ENCODE data around the gene GRHL1. TPM values are rescaled to one million over a fixed set of nuclear protein-coding genes. Genes with fewer than 3 reads are reported as not detected.

Gene GRHL1
- total and polyA plus RNA-seq, 7 experiments from 2014 or later, result 0.19 to 1.3 (median 0.48) TPM; not detected in 1

DNA sequence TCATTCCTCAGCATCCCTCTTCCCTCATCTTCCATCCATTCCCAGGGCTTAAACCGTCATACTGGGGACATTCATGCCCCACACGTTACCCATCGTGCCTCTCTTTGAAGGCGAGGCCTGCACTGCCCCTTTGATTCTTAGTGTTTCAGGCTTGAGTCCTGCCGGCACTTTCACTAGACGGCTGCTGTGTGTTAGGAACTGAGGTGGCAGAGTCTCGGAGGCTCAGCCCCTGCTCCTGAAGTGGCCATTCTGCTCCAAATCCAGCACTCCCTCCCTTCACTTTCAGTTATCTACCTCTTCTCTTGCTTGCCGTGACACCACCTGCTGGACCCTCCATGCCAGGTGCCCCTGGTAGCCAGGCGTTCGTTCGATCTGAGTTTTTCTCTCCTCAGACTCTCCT, 43.0 kb downstream of the GRHL1 start:
- no peak overlapping the region for H3K4me3 Mint-ChIP-seq
- intact Hi-C loops (cut with micrococcal nuclease), result no loop called here
- Histone ChIP-seq H3K36me3 (ENCODE audit: control insufficient read depth in 2 of 3, insufficient read depth in 3 of 3, low read length in 3 of 3) (no peaks in the 10 kb centered on the region), H3K4me3 (ENCODE audit: low read length) (no peak overlapping the region), H3K27ac (ENCODE audit: low read depth, low read length) (no peak overlapping the region), H3K9me3 (ENCODE audit: control insufficient read depth in 2 of 3, low read length in 3 of 3) (no peaks in the 10 kb centered on the region), H3K27me3 (ENCODE audit: control insufficient read depth in 2 of 2, insufficient read depth in 2 of 2, low read length in 2 of 2) (no peaks in the 10 kb centered on the region), H3K4me1 (ENCODE audit: control insufficient read depth in 2 of 2, insufficient read depth in 2 of 2, low read length in 2 of 2) (no peaks in the 10 kb centered on the region)
- H3K9me3 Mint-ChIP-seq, result no peaks in the 10 kb centered on the region
- ChIA-PET CTCF (interaction anchor here (0.5 to 2.6 kb wide), 2 partner anchors 10 to 113 kb away, joined by 3 to 8 read pairs; no protein-coding TSS in a partner anchor), POLR2A (no interaction called here)
- H3K36me3 Mint-ChIP-seq, result peaks cover 0 to 9% (median 0%) of the 10 kb centered on the region in 5 donors
- no peak for DNase-seq
- H3K27ac Mint-ChIP-seq, result peak overlapping the region in 1 of 9 donors; percentile 77
- peaks cover 0 to 6% (median 0%) of the 10 kb centered on the region in 5 donors for H3K27me3 Mint-ChIP-seq
- no peak for ATAC-seq
- H3K4me1 Mint-ChIP-seq, result no peaks in the 10 kb centered on the region

DNA sequence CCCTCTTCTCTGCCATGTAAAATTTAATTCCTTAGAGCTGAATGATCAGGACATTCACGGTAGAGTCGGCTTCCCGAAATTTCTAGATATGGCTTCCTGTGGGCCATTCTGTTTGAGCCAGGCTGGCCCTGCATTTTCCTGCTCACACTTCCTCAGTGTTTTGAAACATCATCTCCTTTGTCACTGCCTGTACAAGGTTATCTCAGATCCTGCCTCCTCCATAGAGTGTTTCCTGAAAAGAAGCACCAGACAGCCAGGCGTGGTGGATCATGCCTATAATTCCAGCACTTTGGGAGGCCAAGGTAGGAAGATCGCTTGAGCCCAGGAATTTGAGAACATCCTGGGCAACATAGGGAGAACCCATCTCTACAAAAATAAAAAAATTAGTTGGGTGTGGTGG, 43.6 kb downstream of the GRHL1 start:
- Mint-ChIP-seq H3K9me3 (no peaks in the 10 kb centered on the region), H3K27me3 (peaks cover 0 to 6% (median 0%) of the 10 kb centered on the region in 5 donors), H3K4me1 (no peaks in the 10 kb centered on the region), H3K36me3 (peaks cover 0 to 9% (median 0%) of the 10 kb centered on the region in 5 donors), H3K4me3 (no peak overlapping the region), H3K27ac (no peak overlapping the region)
- no peak overlapping the region for H3K27ac ChIP-seq (ENCODE audit: low read depth, low read length)
- ATAC-seq (no peak), DNase-seq (no peak)
- no peaks in the 10 kb centered on the region for H3K36me3 ChIP-seq (ENCODE audit: control insufficient read depth in 2 of 3, insufficient read depth in 3 of 3, low read length in 3 of 3)
- POLR2A ChIA-PET, result no interaction called here
- no peak overlapping the region for H3K4me3 ChIP-seq (ENCODE audit: low read length)
- no peaks in the 10 kb centered on the region for H3K9me3 ChIP-seq (ENCODE audit: control insufficient read depth in 2 of 3, low read length in 3 of 3)
- intact Hi-C loops (cut with micrococcal nuclease), result no loop called here
- H3K27me3 ChIP-seq (ENCODE audit: control insufficient read depth in 2 of 2, insufficient read depth in 2 of 2, low read length in 2 of 2), result no peaks in the 10 kb centered on the region
- CTCF ChIA-PET, result interaction anchor here (0.5 to 2.6 kb wide), 2 partner anchors 11 to 114 kb away, joined by 3 to 8 read pairs; no protein-coding TSS in a partner anchor
- H3K4me1 ChIP-seq (ENCODE audit: control insufficient read depth in 2 of 2, insufficient read depth in 2 of 2, low read length in 2 of 2), result no peaks in the 10 kb centered on the region

- intact Hi-C loops (cut with micrococcal nuclease), result no loop called here
- peak overlapping the region in 2 of 9 donors; percentile 63 to 67 for H3K27ac Mint-ChIP-seq
These were observed 44.8 kb downstream of the GRHL1 start for GRCh38 chr2:9996321-9996720.

GRCh38 chr2:9997936-9998335, 46.4 kb downstream of the GRHL1 start:
- Histone ChIP-seq H3K9me3 (ENCODE audit: control insufficient read depth in 2 of 3, low read length in 3 of 3) (no peaks in the 10 kb centered on the region), H3K36me3 (ENCODE audit: control insufficient read depth in 2 of 3, insufficient read depth in 3 of 3, low read length in 3 of 3) (no peaks in the 10 kb centered on the region), H3K27ac (ENCODE audit: low read depth, low read length) (no peak overlapping the region), H3K4me3 (ENCODE audit: low read length) (no peak overlapping the region), H3K4me1 (ENCODE audit: control insufficient read depth in 2 of 2, insufficient read depth in 2 of 2, low read length in 2 of 2) (no peaks in the 10 kb centered on the region), H3K27me3 (ENCODE audit: control insufficient read depth in 2 of 2, insufficient read depth in 2 of 2, low read length in 2 of 2) (no peaks in the 10 kb centered on the region)
- peaks cover 0 to 3% (median 0%) of the 10 kb centered on the region in 7 donors for H3K4me1 Mint-ChIP-seq
- intact Hi-C loops (cut with micrococcal nuclease), result no loop called here
- no peak overlapping the region for H3K4me3 Mint-ChIP-seq
- no peaks in the 10 kb centered on the region for H3K9me3 Mint-ChIP-seq
- H3K36me3 Mint-ChIP-seq, result peaks cover 0 to 3% (median 0%) of the 10 kb centered on the region in 5 donors
- ChIA-PET POLR2A (interaction anchor here (0.7 to 0.8 kb wide), 2 partner anchors 22 to 34 kb away, joined by 3 read pairs; no protein-coding TSS in a partner anchor), CTCF (no interaction called here)
- no peak for ATAC-seq
- DNase-seq, result no peak
- H3K27me3 Mint-ChIP-seq, result peaks cover 0 to 6% (median 0%) of the 10 kb centered on the region in 5 donors
- no peak overlapping the region for H3K27ac Mint-ChIP-seq

More at GRCh38 chr2:9996321-9996720, 44.8 kb downstream of the GRHL1 start:
- Histone ChIP-seq H3K36me3 (ENCODE audit: control insufficient read depth in 2 of 3, insufficient read depth in 3 of 3, low read length in 3 of 3) (no peaks in the 10 kb centered on the region), H3K27me3 (ENCODE audit: control insufficient read depth in 2 of 2, insufficient read depth in 2 of 2, low read length in 2 of 2) (no peaks in the 10 kb centered on the region), H3K27ac (ENCODE audit: low read depth, low read length) (no peak overlapping the region), H3K4me1 (ENCODE audit: control insufficient read depth in 2 of 2, insufficient read depth in 2 of 2, low read length in 2 of 2) (no peaks in the 10 kb centered on the region), H3K9me3 (ENCODE audit: control insufficient read depth in 2 of 3, low read length in 3 of 3) (no peaks in the 10 kb centered on the region), H3K4me3 (ENCODE audit: low read length) (no peak overlapping the region)
- Mint-ChIP-seq H3K27me3 (peaks cover 0 to 6% (median 0%) of the 10 kb centered on the region in 5 donors), H3K9me3 (no peaks in the 10 kb centered on the region), H3K36me3 (peaks cover 0 to 9% (median 0%) of the 10 kb centered on the region in 5 donors), H3K4me1 (no peaks in the 10 kb centered on the region), H3K4me3 (no peak overlapping the region)
- no peak for ATAC-seq
- ChIA-PET POLR2A (no interaction called here), CTCF (interaction anchor here (2.6 kb wide), 1 partner anchor 12 kb away, joined by 8 read pairs; no protein-coding TSS in a partner anchor)
- no peak for DNase-seq

DNA sequence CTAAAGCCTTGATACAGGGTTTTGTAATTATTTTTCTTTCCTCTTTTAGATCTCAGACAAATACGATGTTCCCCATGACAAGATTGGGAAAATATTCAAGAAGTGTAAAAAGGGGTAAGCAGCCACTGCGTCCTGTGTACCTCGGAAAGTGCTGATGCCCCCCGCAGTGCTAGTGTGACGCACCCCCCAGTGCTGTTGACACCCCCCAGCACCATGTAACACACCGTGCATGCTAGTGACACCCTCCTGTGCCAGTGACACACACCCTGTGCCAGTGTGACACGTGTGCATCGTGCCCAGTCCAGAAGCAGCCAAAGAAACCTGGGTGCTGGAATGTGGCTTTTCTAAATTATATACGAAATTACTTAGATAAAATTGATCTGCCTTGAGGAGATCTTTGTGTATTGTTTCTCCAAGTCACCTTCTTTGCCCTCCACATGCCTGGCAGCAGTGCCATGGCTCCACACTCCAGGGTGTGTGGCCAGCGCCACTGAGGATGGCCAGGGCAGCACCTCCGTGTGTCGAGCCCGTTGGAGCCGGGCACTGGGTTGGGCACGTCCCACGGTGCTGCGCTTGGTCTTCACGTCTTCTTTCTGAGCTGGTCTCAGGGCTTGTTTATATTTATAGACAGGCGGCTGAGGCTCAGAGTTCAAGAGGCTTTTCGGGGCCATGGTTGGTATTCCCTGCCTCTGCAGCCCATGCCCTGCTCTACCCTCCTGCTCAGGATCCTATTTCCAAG, 47.6 kb downstream of the GRHL1 start:
- no peak overlapping the region for H3K27ac Mint-ChIP-seq

DNA sequence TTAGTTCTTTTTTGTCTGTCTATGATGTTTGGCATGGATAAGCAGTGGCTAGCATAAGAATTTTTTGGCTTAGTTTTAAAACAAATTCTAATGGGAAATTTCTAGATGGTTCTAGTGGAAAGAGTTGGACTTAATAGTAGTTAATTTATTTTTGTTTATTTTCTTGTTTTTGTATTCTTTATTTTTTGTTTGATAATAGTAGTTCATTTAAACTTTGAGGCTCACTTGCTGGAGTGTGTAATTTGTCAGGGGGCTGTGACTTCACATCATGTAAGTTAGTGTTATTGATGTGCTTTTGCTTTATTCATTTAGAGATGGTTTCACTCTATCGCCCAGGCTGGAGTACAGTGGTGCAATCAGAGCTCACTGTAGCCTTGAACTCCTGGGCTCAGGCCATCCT, 48.2 kb downstream of the GRHL1 start:
- no peaks in the 10 kb centered on the region for H3K9me3 ChIP-seq (ENCODE audit: control insufficient read depth in 2 of 3, low read length in 3 of 3)
- H3K4me1 ChIP-seq (ENCODE audit: control insufficient read depth in 2 of 2, insufficient read depth in 2 of 2, low read length in 2 of 2), result no peaks in the 10 kb centered on the region
- H3K4me1 Mint-ChIP-seq, result peaks cover 0 to 3% (median 0%) of the 10 kb centered on the region in 7 donors
- H3K36me3 Mint-ChIP-seq, result peaks cover 0 to 1% (median 0%) of the 10 kb centered on the region in 5 donors
- no peak overlapping the region for H3K27ac ChIP-seq (ENCODE audit: low read depth, low read length)
- ATAC-seq (no peak), DNase-seq (no peak)
- no peaks in the 10 kb centered on the region for H3K9me3 Mint-ChIP-seq
- H3K4me3 ChIP-seq (ENCODE audit: low read length), result no peak overlapping the region
- intact Hi-C loops (cut with micrococcal nuclease), result no loop called here
- CTCF ChIA-PET, result no interaction called here
- H3K27me3 ChIP-seq (ENCODE audit: control insufficient read depth in 2 of 2, insufficient read depth in 2 of 2, low read length in 2 of 2), result no peaks in the 10 kb centered on the region
- no peak overlapping the region for H3K27ac Mint-ChIP-seq
- POLR2A ChIA-PET, result no interaction called here
- peaks cover 0 to 4% (median 0%) of the 10 kb centered on the region in 5 donors for H3K27me3 Mint-ChIP-seq
- H3K4me3 Mint-ChIP-seq, result no peak overlapping the region
- no peaks in the 10 kb centered on the region for H3K36me3 ChIP-seq (ENCODE audit: control insufficient read depth in 2 of 3, insufficient read depth in 3 of 3, low read length in 3 of 3)

More for the DNA sequence above, 47.6 kb downstream of the GRHL1 start:
- no peak overlapping the region for H3K4me3 Mint-ChIP-seq
- Histone ChIP-seq H3K4me3 (ENCODE audit: low read length) (no peak overlapping the region), H3K27ac (ENCODE audit: low read depth, low read length) (no peak overlapping the region), H3K27me3 (ENCODE audit: control insufficient read depth in 2 of 2, insufficient read depth in 2 of 2, low read length in 2 of 2) (no peaks in the 10 kb centered on the region), H3K36me3 (ENCODE audit: control insufficient read depth in 2 of 3, insufficient read depth in 3 of 3, low read length in 3 of 3) (no peaks in the 10 kb centered on the region), H3K4me1 (ENCODE audit: control insufficient read depth in 2 of 2, insufficient read depth in 2 of 2, low read length in 2 of 2) (no peaks in the 10 kb centered on the region), H3K9me3 (ENCODE audit: control insufficient read depth in 2 of 3, low read length in 3 of 3) (no peaks in the 10 kb centered on the region)
- ChIA-PET CTCF (no interaction called here), POLR2A (no interaction called here)
- intact Hi-C loops (cut with micrococcal nuclease), result no loop called here
- H3K4me1 Mint-ChIP-seq, result peaks cover 0 to 3% (median 0%) of the 10 kb centered on the region in 7 donors
- peaks cover 0 to 6% (median 0%) of the 10 kb centered on the region in 5 donors for H3K27me3 Mint-ChIP-seq
- no peak for DNase-seq
- peaks cover 0 to 3% (median 0%) of the 10 kb centered on the region in 5 donors for H3K36me3 Mint-ChIP-seq
- ATAC-seq, result no peak
- no peaks in the 10 kb centered on the region for H3K9me3 Mint-ChIP-seq

- Histone ChIP-seq H3K27ac (ENCODE audit: low read depth, low read length) (no peak overlapping the region), H3K9me3 (ENCODE audit: control insufficient read depth in 2 of 3, low read length in 3 of 3) (no peaks in the 10 kb centered on the region), H3K36me3 (ENCODE audit: control insufficient read depth in 2 of 3, insufficient read depth in 3 of 3, low read length in 3 of 3) (no peaks in the 10 kb centered on the region), H3K27me3 (ENCODE audit: control insufficient read depth in 2 of 2, insufficient read depth in 2 of 2, low read length in 2 of 2) (no peaks in the 10 kb centered on the region), H3K4me3 (ENCODE audit: low read length) (no peak overlapping the region), H3K4me1 (ENCODE audit: control insufficient read depth in 2 of 2, insufficient read depth in 2 of 2, low read length in 2 of 2) (no peaks in the 10 kb centered on the region)
- peaks cover 0 to 3% (median 0%) of the 10 kb centered on the region in 5 donors for H3K27me3 Mint-ChIP-seq
- ChIA-PET CTCF (no interaction called here), POLR2A (no interaction called here)
- no peak overlapping the region for H3K27ac Mint-ChIP-seq
- ATAC-seq (no peak), DNase-seq (no peak)
- intact Hi-C loops (cut with micrococcal nuclease), result no loop called here
- no peaks in the 10 kb centered on the region for H3K36me3 Mint-ChIP-seq
- peaks cover 0 to 3% (median 0%) of the 10 kb centered on the region in 7 donors for H3K4me1 Mint-ChIP-seq
- no peaks in the 10 kb centered on the region for H3K9me3 Mint-ChIP-seq
- H3K4me3 Mint-ChIP-seq, result no peak overlapping the region
These were observed 49.0 kb downstream of the GRHL1 start for GRCh38 chr2:10000541-10000940.

Data from naive thymus-derived CD4-positive, alpha-beta T cell (primary cell).